ENCODE measurements around the gene NEDD4. TPM values are rescaled to one million over a fixed set of nuclear protein-coding genes. Genes with fewer than 3 reads are reported as not detected.
A peak's percentile ranks its signal among the peaks of the same experiment; 100 is the strongest.

NEDD4 gene
- total and polyA plus RNA-seq, 11 donors = 1.8 to 14.8 (median 8.9) TPM

DNA sequence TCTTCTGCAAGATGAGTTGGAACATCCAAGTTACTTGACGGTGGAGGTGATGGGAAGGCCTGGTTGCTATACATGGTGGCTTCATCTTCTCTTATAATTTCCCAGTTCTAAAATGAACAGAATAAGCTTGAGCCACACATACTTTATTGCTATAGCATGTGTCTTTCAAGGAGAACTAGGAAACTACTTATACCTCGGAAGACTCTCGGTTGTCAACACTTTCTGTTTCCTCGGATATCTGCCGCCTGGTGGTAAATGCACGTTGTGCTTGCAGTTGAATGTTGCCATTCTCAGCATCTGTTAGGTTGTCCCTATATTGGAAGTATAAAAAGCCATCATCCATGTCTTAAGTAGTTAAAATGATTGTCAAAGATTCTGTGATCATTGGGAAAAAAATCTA is 132.9 kb downstream of the NEDD4 start:
- intact Hi-C loops (cut with DNase I) = no loop called here
- Histone ChIP-seq H3K9me3 (no peaks in the 10 kb centered on the region), H3K4me3 (no peak overlapping the region), H3K36me3 (peaks cover 0 to 66% (median 42%) of the 10 kb centered on the region in 9 donors), H3K4me1 (peaks cover 0 to 4% (median 0%) of the 10 kb centered on the region in 12 donors), H3K27me3 (no peaks in the 10 kb centered on the region), H3K27ac (no peak overlapping the region)
- no peak for ATAC-seq
- 73 to 90% (median 85%) methylated on average over 6 of the region's 6 CpGs for WGBS, 4 donors
- TF ChIP-seq CTCF (IDR thresholded peaks at IDR 0.05) (no peak), POLR2A (IDR thresholded peaks at IDR 0.05) (no peak)
- no peak for DNase-seq

DNA sequence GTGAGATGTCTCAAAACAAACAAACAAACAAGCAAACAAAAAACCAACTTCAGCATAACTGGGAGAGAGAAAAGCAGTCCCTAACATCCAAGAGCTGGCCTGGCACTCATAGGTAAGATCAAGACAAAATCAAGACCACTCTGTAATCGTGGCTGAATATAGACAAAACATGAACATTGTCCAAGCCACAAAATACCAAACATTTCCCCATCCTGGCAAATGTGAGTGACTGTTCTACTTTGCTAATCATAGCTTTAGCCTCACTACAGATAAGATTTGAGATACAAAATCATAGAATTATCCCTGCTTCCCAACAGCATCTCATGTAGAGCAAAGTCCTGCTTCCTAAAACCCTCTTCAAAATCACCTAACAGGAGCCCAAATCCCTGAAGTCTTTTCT is 133.7 kb downstream of the NEDD4 start:
- intact Hi-C loops (cut with DNase I) = no loop called here
- Histone ChIP-seq H3K27me3 (no peaks in the 10 kb centered on the region), H3K4me1 (peaks cover 0 to 4% (median 0%) of the 10 kb centered on the region in 12 donors), H3K4me3 (no peak overlapping the region), H3K36me3 (peaks cover 0 to 74% (median 44%) of the 10 kb centered on the region in 9 donors), H3K9me3 (no peaks in the 10 kb centered on the region), H3K27ac (no peak overlapping the region)
- DNase-seq (no peak), ATAC-seq (no peak)
- 78 to 98% (median 91%) methylated on average over 1 of the region's 1 CpG for WGBS, 4 donors
- TF ChIP-seq CTCF (IDR thresholded peaks at IDR 0.05) (no peak), POLR2A (IDR thresholded peaks at IDR 0.05) (no peak)

GRCh38 chr15:55858661-55859060 is 134.8 kb downstream of the NEDD4 start:
- H3K27me3 ChIP-seq = no peaks in the 10 kb centered on the region
- no peaks in the 10 kb centered on the region for H3K9me3 ChIP-seq
- DNase-seq (no peak), ATAC-seq (no peak)
- H3K4me1 ChIP-seq = peaks cover 0 to 4% (median 0%) of the 10 kb centered on the region in 12 donors
- no peak overlapping the region for H3K27ac ChIP-seq
- TF ChIP-seq CTCF (IDR thresholded peaks at IDR 0.05) (no peak), POLR2A (IDR thresholded peaks at IDR 0.05) (no peak)
- H3K4me3 ChIP-seq = no peak overlapping the region
- H3K36me3 ChIP-seq = peaks cover 0 to 78% (median 49%) of the 10 kb centered on the region in 9 donors
- 77 to 85% (median 83%) methylated on average over 4 of the region's 4 CpGs for WGBS, 4 donors
- intact Hi-C loops (cut with DNase I) = no loop called here

DNA sequence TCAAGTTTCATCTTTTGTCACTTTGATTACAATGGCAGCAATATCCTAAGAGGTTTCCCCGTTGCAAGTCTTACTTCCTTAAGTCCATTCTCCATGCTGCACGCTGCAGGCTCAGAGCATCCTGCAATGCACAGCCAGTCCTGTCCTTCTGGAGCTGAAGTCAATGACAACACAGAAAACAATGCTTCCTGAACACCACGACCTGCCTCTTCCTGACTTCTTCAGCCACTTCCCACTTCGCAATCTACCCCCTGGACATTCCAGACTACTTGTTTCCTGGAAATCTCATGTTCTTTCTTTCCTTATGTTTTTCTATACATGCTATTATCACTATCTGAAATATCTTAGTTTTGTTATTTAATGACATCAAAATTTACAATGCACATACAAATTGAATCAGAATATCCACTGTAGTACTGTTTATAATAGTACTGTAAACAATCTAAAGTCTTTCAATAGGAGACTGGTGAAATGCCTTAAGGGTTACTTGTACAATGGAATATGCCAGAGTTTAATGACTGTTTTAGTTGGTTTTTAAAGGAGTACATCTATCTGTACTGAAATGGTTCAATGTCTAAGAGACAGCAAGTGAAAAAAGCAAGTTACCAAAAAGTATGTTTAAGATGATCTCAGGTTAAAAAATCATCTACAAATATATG is 136.8 kb downstream of the NEDD4 start:
- WGBS, 4 donors = 56 to 64% (median 61%) methylated on average over 4 of the region's 4 CpGs
- TF ChIP-seq CTCF (IDR thresholded peaks at IDR 0.05) = no peak
- H3K27me3 ChIP-seq = no peaks in the 10 kb centered on the region
- no peak overlapping the region for H3K4me3 ChIP-seq
- no peaks in the 10 kb centered on the region for H3K9me3 ChIP-seq
- H3K4me1 ChIP-seq = peaks cover 0 to 4% (median 0%) of the 10 kb centered on the region in 12 donors
- peaks cover 0 to 85% (median 52%) of the 10 kb centered on the region in 9 donors for H3K36me3 ChIP-seq
- intact Hi-C loops (cut with DNase I) = no loop called here
- H3K27ac ChIP-seq = no peak overlapping the region
- peak in 2 of 4 donors; percentile 31 to 60 for ATAC-seq
- no peak for DNase-seq
